ENCODE measurements around the gene HSPA4.

Gene HSPA4

DNA sequence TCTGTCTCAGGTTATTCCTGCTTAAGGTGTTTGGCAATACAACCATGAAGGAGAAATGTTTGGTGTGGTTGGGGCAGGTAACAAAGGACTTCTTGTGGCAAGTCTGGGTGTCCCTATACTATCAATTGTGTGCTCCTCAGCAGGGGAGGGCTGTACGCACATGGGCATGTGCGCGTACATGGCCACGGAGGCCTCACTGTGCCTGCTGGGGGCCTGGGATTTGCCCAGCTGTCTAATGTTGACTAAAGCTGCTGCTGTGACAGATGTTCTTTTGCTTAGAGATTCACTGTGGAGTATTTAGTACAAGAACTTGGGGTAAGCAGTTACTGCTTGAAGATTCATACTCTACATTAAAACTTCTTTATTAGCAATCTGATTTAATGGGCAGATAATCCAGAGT, 97.5 kb downstream of the HSPA4 start:
- no peak for FAIRE-seq
- DNase-seq (ENCODE audit: insufficient read length, low spot score) = no peak

DNA sequence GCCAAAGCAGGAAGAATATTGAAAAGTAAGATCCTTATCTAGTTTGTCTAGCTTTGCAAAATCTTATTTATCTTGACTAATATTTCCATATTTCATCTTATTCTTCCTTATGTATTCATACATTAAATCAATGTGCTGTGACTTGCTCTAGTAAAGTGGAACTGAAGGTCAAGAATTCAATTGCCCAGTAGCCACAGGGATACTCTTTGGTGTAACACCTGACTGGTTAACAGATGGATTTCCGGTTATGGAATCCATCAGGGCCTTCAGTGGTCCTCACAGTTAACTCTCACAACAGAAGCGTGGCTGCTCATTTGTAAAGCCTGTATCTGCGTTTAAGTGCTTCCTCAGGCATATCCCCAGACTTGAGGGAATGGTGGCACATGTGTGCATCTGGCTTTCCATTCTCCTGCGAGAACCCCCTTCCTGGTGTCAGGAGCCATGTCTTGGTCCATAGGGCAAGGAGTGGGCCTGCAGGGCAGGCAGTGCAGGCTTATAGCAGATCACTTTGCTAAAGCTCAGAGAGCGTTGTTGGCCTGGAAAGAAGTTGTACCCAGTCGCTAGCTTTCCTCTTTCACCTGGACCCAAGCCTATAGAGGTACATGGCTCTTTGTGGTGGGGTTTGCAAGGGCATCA, 99.2 kb downstream of the HSPA4 start:
- DNase-seq (ENCODE audit: insufficient read length, low spot score) (no peak), FAIRE-seq (no peak)

DNA sequence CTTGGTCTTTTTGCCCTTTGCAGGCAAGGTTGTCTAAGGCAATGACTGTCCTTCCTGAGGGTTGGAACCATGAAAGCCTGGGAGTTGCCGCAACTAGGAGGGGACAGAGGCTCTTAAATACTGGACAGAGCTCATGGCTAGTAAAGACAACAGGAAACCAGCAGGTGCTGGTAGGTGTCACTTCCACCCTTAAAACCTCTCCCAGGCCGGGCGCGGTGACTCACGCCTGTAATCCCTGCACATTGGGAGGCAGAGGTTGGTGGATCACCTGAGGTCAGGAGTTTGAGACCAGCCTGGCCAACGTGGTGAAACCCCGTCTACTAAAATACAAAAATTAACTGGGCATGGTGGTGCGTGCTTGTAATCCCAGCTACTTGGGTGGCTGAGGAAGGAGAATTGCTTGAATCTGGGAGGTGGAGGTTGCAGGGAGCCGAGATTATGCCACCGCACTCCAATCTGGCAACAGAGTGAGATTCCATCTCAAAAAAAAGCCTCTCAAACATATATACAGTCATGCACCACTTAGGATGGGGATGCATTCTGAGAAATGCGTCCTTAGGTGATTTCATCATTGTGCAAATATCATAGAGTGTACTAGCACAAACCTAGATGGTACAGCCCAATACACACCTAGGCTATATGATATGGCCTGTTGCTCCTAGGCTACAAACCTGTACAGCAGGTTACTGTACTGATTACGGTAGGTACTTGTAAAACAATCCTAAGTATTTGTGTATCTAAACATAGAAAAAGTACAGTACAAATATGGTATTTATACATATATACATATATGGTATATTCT, 102.7 kb downstream of the HSPA4 start:
- FAIRE-seq = no peak
- DNase-seq (ENCODE audit: insufficient read length, low spot score) = no peak

DNA sequence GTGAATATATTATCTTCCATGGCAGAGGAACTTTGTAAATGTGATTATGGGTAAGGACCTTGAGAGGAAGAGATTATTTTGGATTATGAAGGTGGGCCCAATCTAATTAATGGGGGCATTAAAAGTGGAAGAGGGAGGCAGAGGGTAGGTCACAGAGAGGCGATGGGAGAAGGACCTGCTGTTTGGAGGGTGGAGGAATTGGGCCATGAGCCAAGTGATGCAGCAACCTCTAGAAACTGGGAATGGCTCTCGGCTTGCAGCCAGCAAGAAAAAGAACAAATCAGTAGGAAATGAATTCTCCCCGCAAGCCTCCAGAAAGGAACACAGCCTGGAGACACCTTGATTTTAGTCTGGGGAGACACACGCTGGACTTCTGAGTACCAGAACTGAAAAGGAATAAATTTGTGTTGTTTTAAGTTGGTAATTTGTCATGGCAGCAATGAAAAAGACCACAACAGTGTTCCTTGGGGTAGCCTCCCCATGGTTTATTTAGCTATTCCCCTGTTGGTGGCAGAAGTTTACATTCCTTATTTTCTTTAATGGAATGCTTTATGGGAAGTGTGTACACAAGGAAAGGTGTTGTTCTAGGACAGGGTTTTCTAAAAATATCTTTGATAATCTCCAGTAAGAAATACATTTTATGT, 103.6 kb downstream of the HSPA4 start:
- DNase-seq (ENCODE audit: insufficient read length, low spot score) (no peak), FAIRE-seq (no peak)
